Hepatocyte (in vitro differentiated cells): ENCODE data around the gene KIAA0825.

ENCODE experiments used
- EZH2 ChIP-seq: fragments of 200-600 bp; sonication (generic); IDR thresholded peaks from 2 replicates; pipeline ENCODE4 v1.6.1; 2016; ENCODE audit warnings: antibody characterized with exemption, mild to moderate bottlenecking, borderline replicate concordance
- TF ChIP-seq, protein P1 (sequence below): fragments of 200-600 bp; sonication (generic); IDR thresholded peaks from 2 replicates; pipeline ENCODE4 v1.5.1; 2016; ENCODE audit warnings: antibody characterized with exemption, mild to moderate bottlenecking; ENCODE audit not compliant: poor library complexity

DNA sequence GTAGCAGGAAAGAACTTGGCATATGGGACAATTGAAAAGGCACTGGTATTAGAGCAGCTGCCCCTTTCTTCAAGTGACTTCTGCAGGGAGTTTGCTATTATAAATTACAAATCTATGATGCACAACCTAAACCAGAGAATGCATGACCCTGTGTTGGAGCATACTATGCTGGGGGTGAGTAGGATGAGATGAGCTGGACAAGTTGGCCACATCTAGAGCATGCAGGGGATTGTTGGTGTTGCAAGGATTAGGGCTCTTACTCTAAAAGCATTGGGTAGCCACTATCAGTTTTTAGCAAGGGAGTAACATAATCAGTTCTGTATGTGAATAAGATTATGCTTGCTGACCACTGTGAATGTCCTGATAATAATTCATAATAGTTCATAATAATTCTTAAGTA is 186.7 kb downstream of the KIAA0825 start:
- TF ChIP-seq, protein P1, sequence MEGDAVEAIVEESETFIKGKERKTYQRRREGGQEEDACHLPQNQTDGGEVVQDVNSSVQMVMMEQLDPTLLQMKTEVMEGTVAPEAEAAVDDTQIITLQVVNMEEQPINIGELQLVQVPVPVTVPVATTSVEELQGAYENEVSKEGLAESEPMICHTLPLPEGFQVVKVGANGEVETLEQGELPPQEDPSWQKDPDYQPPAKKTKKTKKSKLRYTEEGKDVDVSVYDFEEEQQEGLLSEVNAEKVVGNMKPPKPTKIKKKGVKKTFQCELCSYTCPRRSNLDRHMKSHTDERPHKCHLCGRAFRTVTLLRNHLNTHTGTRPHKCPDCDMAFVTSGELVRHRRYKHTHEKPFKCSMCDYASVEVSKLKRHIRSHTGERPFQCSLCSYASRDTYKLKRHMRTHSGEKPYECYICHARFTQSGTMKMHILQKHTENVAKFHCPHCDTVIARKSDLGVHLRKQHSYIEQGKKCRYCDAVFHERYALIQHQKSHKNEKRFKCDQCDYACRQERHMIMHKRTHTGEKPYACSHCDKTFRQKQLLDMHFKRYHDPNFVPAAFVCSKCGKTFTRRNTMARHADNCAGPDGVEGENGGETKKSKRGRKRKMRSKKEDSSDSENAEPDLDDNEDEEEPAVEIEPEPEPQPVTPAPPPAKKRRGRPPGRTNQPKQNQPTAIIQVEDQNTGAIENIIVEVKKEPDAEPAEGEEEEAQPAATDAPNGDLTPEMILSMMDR: no peak
- TF ChIP-seq EZH2: no peak
